ENCODE data around the gene TMCO5A.
"Not testable (repeated sequence)": the region's sequence is repeated elsewhere in the genome, so short reads cannot be mapped to it uniquely, and the experiment has no call there.

DNA sequence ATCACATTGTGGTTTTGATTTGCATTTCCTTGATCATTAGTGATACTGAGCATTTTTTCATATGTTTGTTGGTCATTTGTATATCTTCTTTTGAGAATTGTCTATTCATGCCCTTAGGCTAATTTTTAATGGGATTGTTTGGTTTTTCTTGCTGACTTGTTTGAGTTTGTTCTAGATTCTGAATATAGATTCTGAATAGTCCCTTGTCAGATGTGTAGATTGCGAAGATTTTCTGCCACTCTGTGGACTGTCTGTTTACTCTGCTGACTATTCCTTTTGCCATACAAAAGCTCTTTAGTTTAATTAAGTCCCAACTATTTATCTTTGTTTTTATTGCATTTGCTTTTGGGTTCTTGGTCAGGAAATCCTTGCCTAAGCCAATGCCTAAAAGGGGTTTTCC is 26.3 kb downstream of the TMCO5A start:
- TF ChIP-seq, protein P1, sequence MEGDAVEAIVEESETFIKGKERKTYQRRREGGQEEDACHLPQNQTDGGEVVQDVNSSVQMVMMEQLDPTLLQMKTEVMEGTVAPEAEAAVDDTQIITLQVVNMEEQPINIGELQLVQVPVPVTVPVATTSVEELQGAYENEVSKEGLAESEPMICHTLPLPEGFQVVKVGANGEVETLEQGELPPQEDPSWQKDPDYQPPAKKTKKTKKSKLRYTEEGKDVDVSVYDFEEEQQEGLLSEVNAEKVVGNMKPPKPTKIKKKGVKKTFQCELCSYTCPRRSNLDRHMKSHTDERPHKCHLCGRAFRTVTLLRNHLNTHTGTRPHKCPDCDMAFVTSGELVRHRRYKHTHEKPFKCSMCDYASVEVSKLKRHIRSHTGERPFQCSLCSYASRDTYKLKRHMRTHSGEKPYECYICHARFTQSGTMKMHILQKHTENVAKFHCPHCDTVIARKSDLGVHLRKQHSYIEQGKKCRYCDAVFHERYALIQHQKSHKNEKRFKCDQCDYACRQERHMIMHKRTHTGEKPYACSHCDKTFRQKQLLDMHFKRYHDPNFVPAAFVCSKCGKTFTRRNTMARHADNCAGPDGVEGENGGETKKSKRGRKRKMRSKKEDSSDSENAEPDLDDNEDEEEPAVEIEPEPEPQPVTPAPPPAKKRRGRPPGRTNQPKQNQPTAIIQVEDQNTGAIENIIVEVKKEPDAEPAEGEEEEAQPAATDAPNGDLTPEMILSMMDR (IDR thresholded peaks at IDR 0.05), result not testable (repeated sequence)
- not testable (repeated sequence) for TF ChIP-seq ZFX (IDR thresholded peaks at IDR 0.05; ENCODE audit: borderline replicate concordance)
